Caco-2 (cell line): ENCODE data around the gene OR51A4. TPM values are rescaled to one million over a fixed set of nuclear protein-coding genes. Genes with fewer than 3 reads are reported as not detected.

Experiments
- BruUV-seq: library from RNA; stranded (reverse); fragments of 400-500 nt; replicated peaks from 2 replicates; lab custom pipeline; 2021; lab: Mats Ljungman, UMichigan
- CTCF ChIA-PET: fragments of 300-600 bp; sonication (Branson Sonifier 250); formaldehyde crosslinking; loops from one replicate; lab custom pipeline; 2022; ENCODE audit warnings: antibody characterized with exemption; lab: Charles Lee
- POLR2A ChIA-PET: fragments of 300-600 bp; sonication (Branson Sonifier 250); formaldehyde crosslinking; loops from one replicate; lab custom pipeline; 2022; ENCODE audit warnings: antibody characterized with exemption; lab: Charles Lee
- DNase-seq, 2 experiments: peaks; one replicate each; pipeline versions ENCODE4 v3.0.0 to v3.0.0-alpha.2; 2020 to 2022
- H3K27me3 ChIP-seq: replicated peaks from 2 replicates; pipeline ENCODE4 v1.6.0; 2011; ENCODE audit warnings: low read length; ENCODE audit not compliant: control insufficient read depth, insufficient read depth
- H3K36me3 ChIP-seq: 2 replicates; pipeline ENCODE4 v1.5.1; 2011; ENCODE audit warnings: low read length; ENCODE audit not compliant: control insufficient read depth, insufficient read depth
- H3K4me1 ChIP-seq: fragments of 250-450 bp; sonication (Bioruptor Pico); 2 replicates; pipeline ENCODE4 v1.5.1; 2020; ENCODE audit warnings: mild to moderate bottlenecking
- H3K4me3 ChIP-seq: 2 replicates; pipeline ENCODE4 v1.5.1; 2011; ENCODE audit warnings: low read depth, mild to moderate bottlenecking, control low read depth, low read length
- H3K9me3 ChIP-seq: fragments of 250-450 bp; sonication (Bioruptor Pico); 2 replicates; pipeline ENCODE4 v1.5.1; 2020; ENCODE audit warnings: mild to moderate bottlenecking, moderate library complexity
- H3K27ac Mint-ChIP-seq: one replicate; pipeline ENCODE4 v1.8.0; 2022; ENCODE audit warnings: mixed read lengths; ENCODE audit not compliant: unreplicated experiment
- H3K27me3 Mint-ChIP-seq: one replicate; pipeline ENCODE4 v1.8.0; 2022; ENCODE audit warnings: mixed read lengths; ENCODE audit not compliant: insufficient read depth, unreplicated experiment
- H3K36me3 Mint-ChIP-seq: one replicate; pipeline ENCODE4 v1.8.0; 2022; ENCODE audit warnings: mild to moderate bottlenecking, mixed read lengths; ENCODE audit not compliant: insufficient read depth, unreplicated experiment
- H3K4me1 Mint-ChIP-seq: one replicate; pipeline ENCODE4 v1.8.0; 2022; ENCODE audit warnings: low read depth, mixed read lengths; ENCODE audit not compliant: unreplicated experiment
- H3K4me3 Mint-ChIP-seq: one replicate; pipeline ENCODE4 v1.8.0; 2022; ENCODE audit warnings: mild to moderate bottlenecking, moderate library complexity, mixed read lengths; ENCODE audit not compliant: unreplicated experiment
- H3K9me3 Mint-ChIP-seq: one replicate; pipeline ENCODE4 v1.8.0; 2022; ENCODE audit warnings: mixed read lengths; ENCODE audit not compliant: unreplicated experiment
- intact Hi-C: fragments of 100-400 bp; cut with micrococcal nuclease; formaldehyde crosslinking; loops from one replicate; pipeline ENCODE4 v1.10.0; 2022; ENCODE audit not compliant: unreplicated experiment
- total RNA-seq: library from RNA; stranded (reverse); gene quantifications from 2 replicates; pipeline ENCODE4 v1.2.3, GENCODE V29; 2022
- TF ChIP-seq, protein P1 (sequence below), 2 experiments: fragments of 200-600 bp in 1 of 2; IDR thresholded peaks; 1 replicate in 1 of 2; 2 replicates in 1 of 2; pipeline versions ENCODE4 v1.5.1 to v1.8.0; 2011 to 2022; ENCODE audit warnings: antibody characterized with exemption in 1 of 2, control low read depth in 1 of 2, inconsistent platforms in 1 of 2, low read depth in 1 of 2, low read length in 1 of 2, mild to moderate bottlenecking in 1 of 2, moderate library complexity in 1 of 2; ENCODE audit not compliant: insufficient read depth in 1 of 2, severe bottlenecking in 1 of 2, unreplicated experiment in 1 of 2

The OR51A4 gene
- total RNA-seq, 1 experiment from 2014 or later = not detected

DNA sequence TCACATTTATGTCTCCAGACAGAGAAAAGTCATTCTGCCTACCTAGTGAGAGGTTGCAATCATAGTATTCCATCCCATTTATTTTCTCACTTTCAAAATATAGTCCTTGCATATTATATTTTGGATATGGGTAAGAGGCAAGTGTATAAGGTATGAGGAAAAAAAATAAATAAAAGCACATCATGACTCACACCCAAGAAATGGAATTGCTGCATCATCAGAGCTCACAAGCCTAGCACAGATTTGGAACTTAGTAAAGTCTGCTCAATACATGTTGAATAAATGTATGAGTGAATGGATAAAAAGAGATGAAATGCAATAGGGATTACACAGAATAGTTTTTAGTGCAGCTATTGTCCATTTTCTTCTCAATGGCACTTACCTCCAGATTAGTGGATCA is 20.8 kb downstream of the OR51A4 start:
- no TSS peak for BruUV-seq
- H3K4me3 Mint-ChIP-seq = no peak overlapping the region
- no peaks in the 10 kb centered on the region for H3K36me3 Mint-ChIP-seq
- no peaks in the 10 kb centered on the region for H3K4me1 Mint-ChIP-seq
- H3K27me3 Mint-ChIP-seq = peaks cover 23% of the 10 kb centered on the region
- ChIA-PET CTCF (no interaction called here), POLR2A (no interaction called here)
- H3K27ac Mint-ChIP-seq = no peak overlapping the region
- Histone ChIP-seq H3K9me3 (no peaks in the 10 kb centered on the region), H3K36me3 (no peaks in the 10 kb centered on the region), H3K4me3 (no peak overlapping the region), H3K27me3 (no peaks in the 10 kb centered on the region), H3K4me1 (no peaks in the 10 kb centered on the region)
- TF ChIP-seq, protein P1, sequence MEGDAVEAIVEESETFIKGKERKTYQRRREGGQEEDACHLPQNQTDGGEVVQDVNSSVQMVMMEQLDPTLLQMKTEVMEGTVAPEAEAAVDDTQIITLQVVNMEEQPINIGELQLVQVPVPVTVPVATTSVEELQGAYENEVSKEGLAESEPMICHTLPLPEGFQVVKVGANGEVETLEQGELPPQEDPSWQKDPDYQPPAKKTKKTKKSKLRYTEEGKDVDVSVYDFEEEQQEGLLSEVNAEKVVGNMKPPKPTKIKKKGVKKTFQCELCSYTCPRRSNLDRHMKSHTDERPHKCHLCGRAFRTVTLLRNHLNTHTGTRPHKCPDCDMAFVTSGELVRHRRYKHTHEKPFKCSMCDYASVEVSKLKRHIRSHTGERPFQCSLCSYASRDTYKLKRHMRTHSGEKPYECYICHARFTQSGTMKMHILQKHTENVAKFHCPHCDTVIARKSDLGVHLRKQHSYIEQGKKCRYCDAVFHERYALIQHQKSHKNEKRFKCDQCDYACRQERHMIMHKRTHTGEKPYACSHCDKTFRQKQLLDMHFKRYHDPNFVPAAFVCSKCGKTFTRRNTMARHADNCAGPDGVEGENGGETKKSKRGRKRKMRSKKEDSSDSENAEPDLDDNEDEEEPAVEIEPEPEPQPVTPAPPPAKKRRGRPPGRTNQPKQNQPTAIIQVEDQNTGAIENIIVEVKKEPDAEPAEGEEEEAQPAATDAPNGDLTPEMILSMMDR (IDR thresholded peaks at IDR 0.05; ENCODE audit: insufficient read depth in 1 of 2, low read depth in 1 of 2, low read length in 1 of 2, severe bottlenecking in 1 of 2, unreplicated experiment in 1 of 2) = no peak
- intact Hi-C loops = loop anchor here (5.0 kb wide), 1 partner anchor 36 kb away; no protein-coding TSS in a partner anchor
- DNase-seq = no peak
- no peaks in the 10 kb centered on the region for H3K9me3 Mint-ChIP-seq

DNA sequence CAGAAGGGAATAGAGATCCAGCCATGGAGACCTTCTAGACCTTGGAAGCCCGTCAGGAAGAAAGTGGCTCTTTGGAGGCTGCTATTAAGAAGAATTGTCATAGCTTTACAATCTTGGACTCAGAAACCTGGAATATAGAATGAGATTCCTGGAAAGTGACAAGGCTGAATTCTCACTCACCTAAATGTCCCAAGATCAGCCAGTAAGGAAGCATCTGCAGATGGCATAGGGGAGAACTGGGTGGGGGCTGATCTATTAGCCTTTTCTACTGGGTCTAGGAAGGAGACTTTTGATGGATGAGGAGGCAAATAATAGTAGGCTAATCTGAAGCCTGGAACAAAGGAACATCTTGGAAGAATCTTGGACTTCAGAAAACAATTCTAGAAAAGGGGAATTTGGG is 23.2 kb downstream of the OR51A4 start, which contains the start of gene OR51G1:
Gene OR51G1, minus strand, starts transcription at position 101 of the 400 bp plus-strand sequence. Its CDS starts 0 bp downstream, at position 101.
- Histone ChIP-seq H3K36me3 (no peaks in the 10 kb centered on the region), H3K9me3 (no peaks in the 10 kb centered on the region), H3K4me3 (no peak within 1 kb of the TSS), H3K27me3 (no peaks in the 10 kb centered on the region), H3K4me1 (no peaks in the 10 kb centered on the region)
- intact Hi-C loops = no loop called here
- BruUV-seq = no TSS peak
- TF ChIP-seq, protein P1 (IDR thresholded peaks at IDR 0.05; ENCODE audit: insufficient read depth in 1 of 2, low read depth in 1 of 2, low read length in 1 of 2, severe bottlenecking in 1 of 2, unreplicated experiment in 1 of 2) = no peak
- DNase-seq = no peak
- Mint-ChIP-seq H3K27ac (no peak within 1 kb of the TSS), H3K27me3 (peaks cover 18% of the 10 kb centered on the region), H3K36me3 (no peaks in the 10 kb centered on the region), H3K4me1 (no peaks in the 10 kb centered on the region), H3K4me3 (no peak within 1 kb of the TSS), H3K9me3 (no peaks in the 10 kb centered on the region)
- ChIA-PET POLR2A (no interaction called here), CTCF (no interaction called here)

DNA sequence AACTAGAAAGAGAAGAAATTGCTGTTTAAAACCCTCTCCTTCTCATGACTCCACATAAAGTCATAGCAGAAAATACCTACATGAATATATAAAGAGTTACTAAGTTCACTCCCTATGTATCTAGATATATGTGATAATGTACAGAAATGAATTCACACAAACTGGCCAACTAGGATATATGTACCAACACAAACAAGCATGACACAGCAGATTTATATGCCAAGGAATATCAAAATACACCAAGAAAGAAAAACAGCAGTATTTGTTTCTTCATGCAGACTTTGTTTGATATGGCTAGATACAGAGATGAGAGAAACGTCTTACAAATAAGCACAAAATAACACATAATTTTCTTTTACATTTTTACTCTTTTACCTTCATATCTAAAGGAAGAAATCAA is 25.1 kb downstream of the OR51A4 start:
- ChIA-PET POLR2A (no interaction called here), CTCF (no interaction called here)
- Mint-ChIP-seq H3K36me3 (no peaks in the 10 kb centered on the region), H3K4me3 (no peak overlapping the region), H3K27me3 (peaks cover 18% of the 10 kb centered on the region), H3K27ac (no peak overlapping the region), H3K9me3 (no peaks in the 10 kb centered on the region), H3K4me1 (no peaks in the 10 kb centered on the region)
- no TSS peak for BruUV-seq
- Histone ChIP-seq H3K27me3 (no peaks in the 10 kb centered on the region), H3K4me1 (no peaks in the 10 kb centered on the region), H3K4me3 (no peak overlapping the region), H3K9me3 (no peaks in the 10 kb centered on the region), H3K36me3 (no peaks in the 10 kb centered on the region)
- TF ChIP-seq, protein P1 (IDR thresholded peaks at IDR 0.05; ENCODE audit: insufficient read depth in 1 of 2, low read depth in 1 of 2, low read length in 1 of 2, severe bottlenecking in 1 of 2, unreplicated experiment in 1 of 2) = no peak
- intact Hi-C loops = no loop called here
- DNase-seq = no peak
